ENCODE data around the gene MALRD1. TPM values are rescaled to one million over a fixed set of nuclear protein-coding genes. Genes with fewer than 3 reads are reported as not detected.

Gene MALRD1
- total RNA-seq, 2 donors from 2014 or later = not detected

- ATAC-seq (replicated peaks in 1 of 2) = no peak
Observed at GRCh38 chr10:19195698-19196097, 147.1 kb downstream of the MALRD1 start.

GRCh38 chr10:19200211-19200610 is 151.6 kb downstream of the MALRD1 start:
- no peak for DNase-seq
- Mint-ChIP-seq H3K4me1 (ENCODE audit: low read depth) (no peaks in the 10 kb centered on the region), H3K9me3 (peaks cover 0 to 4% of the 10 kb centered on the region in 2 donors), H3K4me3 (no peak overlapping the region), H3K27ac (no peak overlapping the region), H3K27me3 (ENCODE audit: low read depth) (no peaks in the 10 kb centered on the region), H3K36me3 (ENCODE audit: insufficient read depth in 2 of 2) (no peaks in the 10 kb centered on the region)
- ATAC-seq (replicated peaks in 1 of 2) = no peak

More at GRCh38 chr10:19195698-19196097, 147.1 kb downstream of the MALRD1 start:
- Mint-ChIP-seq H3K9me3 (peaks cover 0 to 2% of the 10 kb centered on the region in 2 donors), H3K27me3 (ENCODE audit: low read depth) (no peaks in the 10 kb centered on the region), H3K4me3 (no peak overlapping the region), H3K36me3 (ENCODE audit: insufficient read depth in 2 of 2) (no peaks in the 10 kb centered on the region), H3K27ac (no peak overlapping the region), H3K4me1 (ENCODE audit: low read depth) (no peaks in the 10 kb centered on the region)
- no peak for DNase-seq

- Mint-ChIP-seq H3K27me3 (ENCODE audit: low read depth) (no peaks in the 10 kb centered on the region), H3K4me3 (no peak overlapping the region), H3K27ac (no peak overlapping the region), H3K4me1 (ENCODE audit: low read depth) (no peaks in the 10 kb centered on the region), H3K9me3 (peaks cover 6 to 8% of the 10 kb centered on the region in 2 donors), H3K36me3 (ENCODE audit: insufficient read depth in 2 of 2) (no peaks in the 10 kb centered on the region)
- no peak for ATAC-seq (replicated peaks in 1 of 2)
- no peak for DNase-seq
Observed at GRCh38 chr10:19204246-19204917, 155.8 kb downstream of the MALRD1 start.

- Mint-ChIP-seq H3K36me3 (ENCODE audit: insufficient read depth in 2 of 2) (no peaks in the 10 kb centered on the region), H3K27me3 (ENCODE audit: low read depth) (no peaks in the 10 kb centered on the region), H3K27ac (no peak overlapping the region), H3K4me3 (no peak overlapping the region), H3K4me1 (ENCODE audit: low read depth) (no peaks in the 10 kb centered on the region), H3K9me3 (peaks cover 11% of the 10 kb centered on the region in 2 donors)
- no peak for DNase-seq
- ATAC-seq (replicated peaks in 1 of 2) = no peak
Observed at GRCh38 chr10:19209319-19209718, 160.7 kb downstream of the MALRD1 start.

- no peak overlapping the region for H3K4me3 Mint-ChIP-seq
Observed at GRCh38 chr10:19212590-19212989, 164.0 kb downstream of the MALRD1 start.

GRCh38 chr10:19221216-19221615 is 172.6 kb downstream of the MALRD1 start:
- H3K4me3 Mint-ChIP-seq = no peak overlapping the region

More at GRCh38 chr10:19212590-19212989, 164.0 kb downstream of the MALRD1 start:
- no peaks in the 10 kb centered on the region for H3K4me1 Mint-ChIP-seq (ENCODE audit: low read depth)
- H3K27me3 Mint-ChIP-seq (ENCODE audit: low read depth) = no peaks in the 10 kb centered on the region
- no peak for DNase-seq
- no peak overlapping the region for H3K27ac Mint-ChIP-seq
- H3K36me3 Mint-ChIP-seq (ENCODE audit: insufficient read depth in 2 of 2) = no peaks in the 10 kb centered on the region
- peaks cover 12 to 17% of the 10 kb centered on the region in 2 donors for H3K9me3 Mint-ChIP-seq
- ATAC-seq (replicated peaks in 1 of 2) = no peak

GRCh38 chr10:19226025-19226424 is 177.4 kb downstream of the MALRD1 start:
- DNase-seq (no peak), ATAC-seq (replicated peaks in 1 of 2) (no peak)
- no peak overlapping the region for H3K4me3 Mint-ChIP-seq
- H3K4me1 Mint-ChIP-seq (ENCODE audit: low read depth) = no peaks in the 10 kb centered on the region
- no peaks in the 10 kb centered on the region for H3K27me3 Mint-ChIP-seq (ENCODE audit: low read depth)
- peaks cover 9 to 10% of the 10 kb centered on the region in 2 donors for H3K9me3 Mint-ChIP-seq
- no peaks in the 10 kb centered on the region for H3K36me3 Mint-ChIP-seq (ENCODE audit: insufficient read depth in 2 of 2)
- H3K27ac Mint-ChIP-seq = no peak overlapping the region

More at GRCh38 chr10:19221216-19221615, 172.6 kb downstream of the MALRD1 start:
- Mint-ChIP-seq H3K27ac (no peak overlapping the region), H3K9me3 (peaks cover 5 to 13% of the 10 kb centered on the region in 2 donors), H3K4me1 (ENCODE audit: low read depth) (no peaks in the 10 kb centered on the region), H3K27me3 (ENCODE audit: low read depth) (no peaks in the 10 kb centered on the region), H3K36me3 (ENCODE audit: insufficient read depth in 2 of 2) (no peaks in the 10 kb centered on the region)
- DNase-seq (no peak), ATAC-seq (replicated peaks in 1 of 2) (no peak)

- no peak overlapping the region for H3K27ac Mint-ChIP-seq
- no peaks in the 10 kb centered on the region for H3K36me3 Mint-ChIP-seq (ENCODE audit: insufficient read depth in 2 of 2)
- H3K9me3 Mint-ChIP-seq = peaks cover 13 to 18% of the 10 kb centered on the region in 2 donors
- H3K4me1 Mint-ChIP-seq (ENCODE audit: low read depth) = no peaks in the 10 kb centered on the region
- no peak for ATAC-seq (replicated peaks in 1 of 2)
- no peak for DNase-seq
- no peaks in the 10 kb centered on the region for H3K27me3 Mint-ChIP-seq (ENCODE audit: low read depth)
- no peak overlapping the region for H3K4me3 Mint-ChIP-seq
Observed at GRCh38 chr10:19231034-19231433, 182.4 kb downstream of the MALRD1 start.

- peaks cover 2 to 6% of the 10 kb centered on the region in 2 donors for H3K9me3 Mint-ChIP-seq
- DNase-seq = no peak
- no peak overlapping the region for H3K4me3 Mint-ChIP-seq
- no peak overlapping the region for H3K27ac Mint-ChIP-seq
- no peaks in the 10 kb centered on the region for H3K27me3 Mint-ChIP-seq (ENCODE audit: low read depth)
- no peaks in the 10 kb centered on the region for H3K4me1 Mint-ChIP-seq (ENCODE audit: low read depth)
- no peak for ATAC-seq (replicated peaks in 1 of 2)
- no peaks in the 10 kb centered on the region for H3K36me3 Mint-ChIP-seq (ENCODE audit: insufficient read depth in 2 of 2)
Observed at GRCh38 chr10:19245889-19246752, 197.5 kb downstream of the MALRD1 start.

GRCh38 chr10:19247843-19248242 is 199.2 kb downstream of the MALRD1 start:
- Mint-ChIP-seq H3K36me3 (ENCODE audit: insufficient read depth in 2 of 2) (no peaks in the 10 kb centered on the region), H3K4me1 (ENCODE audit: low read depth) (no peaks in the 10 kb centered on the region), H3K27me3 (ENCODE audit: low read depth) (no peaks in the 10 kb centered on the region), H3K4me3 (no peak overlapping the region), H3K9me3 (peaks cover 5% of the 10 kb centered on the region in 2 donors), H3K27ac (no peak overlapping the region)
- DNase-seq = no peak
- ATAC-seq (replicated peaks in 1 of 2) = no peak

- H3K4me3 Mint-ChIP-seq = no peak overlapping the region
- no peak for ATAC-seq (replicated peaks in 1 of 2)
- no peaks in the 10 kb centered on the region for H3K27me3 Mint-ChIP-seq (ENCODE audit: low read depth)
- no peak for DNase-seq
- no peaks in the 10 kb centered on the region for H3K36me3 Mint-ChIP-seq (ENCODE audit: insufficient read depth in 2 of 2)
- H3K4me1 Mint-ChIP-seq (ENCODE audit: low read depth) = no peaks in the 10 kb centered on the region
- H3K9me3 Mint-ChIP-seq = peaks cover 7 to 13% of the 10 kb centered on the region in 2 donors
- H3K27ac Mint-ChIP-seq = no peak overlapping the region
Observed at GRCh38 chr10:19250546-19250945, 201.9 kb downstream of the MALRD1 start.

GRCh38 chr10:19252531-19252930 is 203.9 kb downstream of the MALRD1 start:
- H3K9me3 Mint-ChIP-seq = peaks cover 7 to 13% of the 10 kb centered on the region in 2 donors
- no peaks in the 10 kb centered on the region for H3K36me3 Mint-ChIP-seq (ENCODE audit: insufficient read depth in 2 of 2)
- no peak overlapping the region for H3K27ac Mint-ChIP-seq
- H3K4me3 Mint-ChIP-seq = no peak overlapping the region
- no peaks in the 10 kb centered on the region for H3K4me1 Mint-ChIP-seq (ENCODE audit: low read depth)
- DNase-seq = no peak
- no peak for ATAC-seq (replicated peaks in 1 of 2)
- H3K27me3 Mint-ChIP-seq (ENCODE audit: low read depth) = no peaks in the 10 kb centered on the region

- H3K27me3 Mint-ChIP-seq (ENCODE audit: low read depth) = no peaks in the 10 kb centered on the region
- ATAC-seq (replicated peaks in 1 of 2) (no peak), DNase-seq (no peak)
- H3K4me3 Mint-ChIP-seq = no peak overlapping the region
- no peak overlapping the region for H3K27ac Mint-ChIP-seq
- H3K9me3 Mint-ChIP-seq = peaks cover 9 to 18% of the 10 kb centered on the region in 2 donors
- H3K36me3 Mint-ChIP-seq (ENCODE audit: insufficient read depth in 2 of 2) = no peaks in the 10 kb centered on the region
- H3K4me1 Mint-ChIP-seq (ENCODE audit: low read depth) = no peaks in the 10 kb centered on the region
Observed at GRCh38 chr10:19256331-19256730, 207.7 kb downstream of the MALRD1 start.

Data from activated T-cell treated with anti-CD3 and anti-CD28 coated beads, Interleukin-2, amount 50 U/mL, for 72 hours (primary cell).